ENCODE data around the gene RTN4R. TPM values are rescaled to one million over a fixed set of nuclear protein-coding genes. Genes with fewer than 3 reads are reported as not detected.

The RTN4R gene
- total RNA-seq, 1 experiment from 2014 or later: 19.0 TPM

DNA sequence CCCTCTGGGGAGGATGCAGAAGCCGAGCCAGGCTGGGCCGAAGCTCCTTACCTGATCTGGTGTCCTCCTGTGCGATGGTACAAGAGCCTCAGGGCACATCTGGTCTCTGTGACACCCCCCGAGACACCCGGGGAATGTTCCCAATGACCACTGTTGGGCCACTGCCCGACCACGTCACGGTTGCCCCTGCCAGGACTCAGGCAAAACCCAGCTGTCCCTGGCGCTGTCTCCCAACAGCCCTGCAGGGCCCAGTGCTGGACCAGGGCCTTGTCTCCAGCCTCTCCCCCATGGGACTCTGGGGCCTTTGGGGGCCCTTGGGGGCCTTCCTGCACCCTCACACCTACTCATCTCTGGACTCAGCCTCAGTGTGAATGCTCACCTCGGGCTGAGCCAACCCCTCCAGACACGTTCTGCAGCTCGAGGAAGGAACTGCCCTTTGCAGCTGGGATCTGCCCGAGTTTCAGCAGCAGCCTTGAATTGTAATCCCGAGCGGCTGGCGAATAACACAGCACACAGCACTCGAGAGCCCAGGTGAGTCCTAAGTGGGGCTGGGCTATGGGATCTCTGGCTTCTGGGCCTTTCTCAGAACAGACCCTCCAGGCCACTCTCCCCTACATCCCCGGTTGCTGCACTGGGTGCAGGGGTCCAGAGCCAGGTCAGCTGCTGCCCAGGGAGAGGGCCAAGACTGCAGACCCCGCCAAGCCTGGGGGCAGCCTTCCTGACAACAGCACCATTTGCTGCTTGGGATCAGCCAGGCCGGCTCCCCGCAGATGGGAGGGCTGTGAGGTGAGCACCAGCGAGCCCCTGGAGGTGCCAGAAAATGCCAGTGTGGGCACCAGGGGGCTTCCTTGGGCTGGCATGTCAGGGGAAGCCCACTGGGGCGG, 39.8 kb downstream of the RTN4R start:
- Histone ChIP-seq H3K9ac (ENCODE audit: low read length) (no peak overlapping the region), H3K4me1 (ENCODE audit: control insufficient read depth in 1 of 2, insufficient read depth in 2 of 2, low read length in 2 of 2) (no peaks in the 10 kb centered on the region), H2AFZ (ENCODE audit: low read depth, low read length, poor library complexity, severe bottlenecking) (no peak overlapping the region), H3K9me2 (ENCODE audit: insufficient read depth) (no peaks in the 10 kb centered on the region), H4K20me1 (ENCODE audit: insufficient read depth) (no peaks in the 10 kb centered on the region), H3K4me3 (replicated peaks in 1 of 2; ENCODE audit: low read depth in 1 of 2, low read length in 2 of 2) (no peak overlapping the region), H3K9me3 (ENCODE audit: control insufficient read depth in 1 of 2, insufficient read depth in 1 of 2, low read depth in 1 of 2, low read length in 2 of 2) (peaks cover 0 to 8% of the 10 kb centered on the region in 2 experiments; a peak in 1 of 4 replicates), H3K79me2 (ENCODE audit: insufficient read depth, low read length) (no peaks in the 10 kb centered on the region), H3K27me3 (ENCODE audit: insufficient read depth, low read length) (no peaks in the 10 kb centered on the region), H3K27ac (ENCODE audit: low read depth, low read length) (no peak overlapping the region), H3K4me2 (ENCODE audit: low read length) (no peak overlapping the region), H3K36me3 (ENCODE audit: control insufficient read depth in 1 of 2, insufficient read depth in 2 of 2, low read length in 2 of 2) (no peaks in the 10 kb centered on the region)
- CTCF ChIA-PET: no interaction called here
- RAD21 ChIA-PET (ENCODE audit: low non-redundant PET in 1 of 2, low total read pairs in 2 of 2, uncharacterized antibody in 2 of 2, unreplicated experiment in 2 of 2): no interaction called here
- intact Hi-C loops (cut with micrococcal nuclease): no loop called here
- no peak for ATAC-seq
- POLR2A ChIA-PET: no interaction called here
- TF ChIP-seq ZNF274 (IDR thresholded peaks at IDR 0.05; ENCODE audit: low read depth, low read length): no peak
- TF ChIP-seq, protein P1, sequence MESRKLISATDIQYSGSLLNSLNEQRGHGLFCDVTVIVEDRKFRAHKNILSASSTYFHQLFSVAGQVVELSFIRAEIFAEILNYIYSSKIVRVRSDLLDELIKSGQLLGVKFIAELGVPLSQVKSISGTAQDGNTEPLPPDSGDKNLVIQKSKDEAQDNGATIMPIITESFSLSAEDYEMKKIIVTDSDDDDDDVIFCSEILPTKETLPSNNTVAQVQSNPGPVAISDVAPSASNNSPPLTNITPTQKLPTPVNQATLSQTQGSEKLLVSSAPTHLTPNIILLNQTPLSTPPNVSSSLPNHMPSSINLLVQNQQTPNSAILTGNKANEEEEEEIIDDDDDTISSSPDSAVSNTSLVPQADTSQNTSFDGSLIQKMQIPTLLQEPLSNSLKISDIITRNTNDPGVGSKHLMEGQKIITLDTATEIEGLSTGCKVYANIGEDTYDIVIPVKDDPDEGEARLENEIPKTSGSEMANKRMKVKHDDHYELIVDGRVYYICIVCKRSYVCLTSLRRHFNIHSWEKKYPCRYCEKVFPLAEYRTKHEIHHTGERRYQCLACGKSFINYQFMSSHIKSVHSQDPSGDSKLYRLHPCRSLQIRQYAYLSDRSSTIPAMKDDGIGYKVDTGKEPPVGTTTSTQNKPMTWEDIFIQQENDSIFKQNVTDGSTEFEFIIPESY (IDR thresholded peaks at IDR 0.05; ENCODE audit: extremely low read depth, insufficient replicate concordance, low read length): no peak
- TF ChIP-seq EZH2 (IDR thresholded peaks at IDR 0.05): no peak
- TF ChIP-seq, protein P2, sequence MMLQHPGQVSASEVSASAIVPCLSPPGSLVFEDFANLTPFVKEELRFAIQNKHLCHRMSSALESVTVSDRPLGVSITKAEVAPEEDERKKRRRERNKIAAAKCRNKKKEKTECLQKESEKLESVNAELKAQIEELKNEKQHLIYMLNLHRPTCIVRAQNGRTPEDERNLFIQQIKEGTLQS (IDR thresholded peaks at IDR 0.05): no peak
- TF ChIP-seq POLR2A (IDR thresholded peaks at IDR 0.05; ENCODE audit: borderline replicate concordance, extremely low read depth, insufficient read depth, insufficient read length): no peak
- TF ChIP-seq, protein P3, sequence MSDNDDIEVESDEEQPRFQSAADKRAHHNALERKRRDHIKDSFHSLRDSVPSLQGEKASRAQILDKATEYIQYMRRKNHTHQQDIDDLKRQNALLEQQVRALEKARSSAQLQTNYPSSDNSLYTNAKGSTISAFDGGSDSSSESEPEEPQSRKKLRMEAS (IDR thresholded peaks at IDR 0.05): no peak
- no peak for TF ChIP-seq CBX3 (IDR thresholded peaks at IDR 0.05; ENCODE audit: low read depth)
- no peak for TF ChIP-seq CEBPB (IDR thresholded peaks at IDR 0.05; ENCODE audit: low read depth)
- TF ChIP-seq FOSL1 (IDR thresholded peaks at IDR 0.05; ENCODE audit: low read depth): no peak
- TF ChIP-seq SRF (IDR thresholded peaks at IDR 0.05; ENCODE audit: low read depth): no peak
- TF ChIP-seq JUND (IDR thresholded peaks at IDR 0.05): no peak
- TF ChIP-seq RAD21 (IDR thresholded peaks at IDR 0.05; ENCODE audit: low read depth): no peak
- TF ChIP-seq TCF7L2 (IDR thresholded peaks at IDR 0.05; ENCODE audit: borderline replicate concordance, extremely low read depth, insufficient read depth, insufficient read length): no peak
- TF ChIP-seq, protein P4, sequence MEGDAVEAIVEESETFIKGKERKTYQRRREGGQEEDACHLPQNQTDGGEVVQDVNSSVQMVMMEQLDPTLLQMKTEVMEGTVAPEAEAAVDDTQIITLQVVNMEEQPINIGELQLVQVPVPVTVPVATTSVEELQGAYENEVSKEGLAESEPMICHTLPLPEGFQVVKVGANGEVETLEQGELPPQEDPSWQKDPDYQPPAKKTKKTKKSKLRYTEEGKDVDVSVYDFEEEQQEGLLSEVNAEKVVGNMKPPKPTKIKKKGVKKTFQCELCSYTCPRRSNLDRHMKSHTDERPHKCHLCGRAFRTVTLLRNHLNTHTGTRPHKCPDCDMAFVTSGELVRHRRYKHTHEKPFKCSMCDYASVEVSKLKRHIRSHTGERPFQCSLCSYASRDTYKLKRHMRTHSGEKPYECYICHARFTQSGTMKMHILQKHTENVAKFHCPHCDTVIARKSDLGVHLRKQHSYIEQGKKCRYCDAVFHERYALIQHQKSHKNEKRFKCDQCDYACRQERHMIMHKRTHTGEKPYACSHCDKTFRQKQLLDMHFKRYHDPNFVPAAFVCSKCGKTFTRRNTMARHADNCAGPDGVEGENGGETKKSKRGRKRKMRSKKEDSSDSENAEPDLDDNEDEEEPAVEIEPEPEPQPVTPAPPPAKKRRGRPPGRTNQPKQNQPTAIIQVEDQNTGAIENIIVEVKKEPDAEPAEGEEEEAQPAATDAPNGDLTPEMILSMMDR (IDR thresholded peaks at IDR 0.05 in 2 of 3, conservative IDR thresholded peaks at IDR 0.05 in 1 of 3; ENCODE audit: borderline replicate concordance in 1 of 3, insufficient read depth in 1 of 3, low read depth in 2 of 3, low read length in 2 of 3): no peak
- no peak for TF ChIP-seq SIN3A (IDR thresholded peaks at IDR 0.05; ENCODE audit: low read depth)
- no peak for TF ChIP-seq EZH2phosphoT487 (IDR thresholded peaks at IDR 0.05; ENCODE audit: borderline replicate concordance)
- no peak for TF ChIP-seq YY1 (IDR thresholded peaks at IDR 0.05; ENCODE audit: extremely low read depth, insufficient replicate concordance, low read depth, low read length)
- no peak for TF ChIP-seq POLR2AphosphoS5 (IDR thresholded peaks at IDR 0.05; ENCODE audit: low read depth, low read length)
- no peak for DNase-seq (ENCODE audit: low read depth, low spot score)
- BruUV-seq (replicated peaks): no TSS peak

All from HCT116 (cell line).